ENCODE results near the gene RAP1GAP.

The RAP1GAP gene

DNA sequence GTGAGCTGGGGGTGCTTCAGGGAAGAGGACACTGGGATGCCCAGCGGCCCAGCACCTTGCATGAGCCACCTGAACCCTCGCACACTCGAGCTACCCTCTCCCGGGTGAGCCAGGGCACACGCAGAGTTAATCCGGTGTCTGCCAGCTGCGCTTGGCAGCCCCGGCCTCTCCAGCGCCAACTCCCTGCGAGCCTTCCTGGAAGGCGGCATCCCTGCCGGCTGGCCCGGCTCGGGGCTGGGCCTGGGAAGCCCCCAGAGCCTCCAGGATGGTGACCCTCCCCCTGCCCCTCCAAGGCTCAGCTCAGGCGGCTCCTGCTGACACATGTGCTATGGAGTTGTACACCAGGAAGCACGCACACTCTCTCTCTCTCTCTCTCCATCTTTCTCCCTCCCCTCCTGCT lies 48.7 kb downstream of the RAP1GAP start:
- no peak overlapping the region for H3K9ac ChIP-seq (ENCODE audit: low read length)

DNA sequence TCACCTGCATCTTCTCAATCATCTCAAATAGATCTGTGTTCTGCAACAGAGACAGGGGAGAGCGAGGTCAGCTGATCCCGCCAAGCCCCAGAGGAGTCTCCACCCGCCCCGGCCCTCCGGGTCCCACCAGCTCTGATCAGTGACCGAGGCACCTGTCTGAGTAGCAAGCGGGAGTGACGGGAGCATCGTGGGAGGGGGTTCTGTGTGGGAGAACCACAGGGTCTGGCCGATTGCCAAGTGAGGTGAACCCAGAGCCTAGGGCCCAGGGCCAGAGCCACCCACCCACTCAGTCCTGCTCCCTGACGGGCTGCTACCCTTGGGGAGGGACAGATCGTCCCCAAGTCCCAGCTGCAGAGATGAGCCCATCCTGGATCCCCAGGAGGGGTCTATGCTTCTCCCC lies 49.1 kb downstream of the RAP1GAP start:
- Histone ChIP-seq H3K27ac (ENCODE audit: low read depth, low read length, poor library complexity, severe bottlenecking) (no peak overlapping the region), H3K9ac (ENCODE audit: low read length) (no peak overlapping the region), H3K9me2 (ENCODE audit: low read depth, low read length) (no peaks in the 10 kb centered on the region), H3K9me3 (ENCODE audit: low read length) (no peaks in the 10 kb centered on the region), H3K4me1 (ENCODE audit: insufficient read depth, low read length, severe bottlenecking) (no peaks in the 10 kb centered on the region), H3F3A (ENCODE audit: insufficient read depth, low read length) (no peaks in the 10 kb centered on the region), H3K4me3 (ENCODE audit: low read depth, low read length, poor library complexity, severe bottlenecking) (no peak overlapping the region), H3K79me2 (ENCODE audit: insufficient read depth, low read length) (no peaks in the 10 kb centered on the region), H3K36me3 (ENCODE audit: insufficient read depth, low read length) (no peaks in the 10 kb centered on the region), H2AFZ (ENCODE audit: low read length) (no peak overlapping the region), H3K4me2 (ENCODE audit: low read length) (no peak overlapping the region), H3K27me3 (ENCODE audit: insufficient read depth, low read length) (no peaks in the 10 kb centered on the region), H4K20me1 (ENCODE audit: insufficient read depth, low read length) (no peaks in the 10 kb centered on the region)
- TF ChIP-seq, protein P1, sequence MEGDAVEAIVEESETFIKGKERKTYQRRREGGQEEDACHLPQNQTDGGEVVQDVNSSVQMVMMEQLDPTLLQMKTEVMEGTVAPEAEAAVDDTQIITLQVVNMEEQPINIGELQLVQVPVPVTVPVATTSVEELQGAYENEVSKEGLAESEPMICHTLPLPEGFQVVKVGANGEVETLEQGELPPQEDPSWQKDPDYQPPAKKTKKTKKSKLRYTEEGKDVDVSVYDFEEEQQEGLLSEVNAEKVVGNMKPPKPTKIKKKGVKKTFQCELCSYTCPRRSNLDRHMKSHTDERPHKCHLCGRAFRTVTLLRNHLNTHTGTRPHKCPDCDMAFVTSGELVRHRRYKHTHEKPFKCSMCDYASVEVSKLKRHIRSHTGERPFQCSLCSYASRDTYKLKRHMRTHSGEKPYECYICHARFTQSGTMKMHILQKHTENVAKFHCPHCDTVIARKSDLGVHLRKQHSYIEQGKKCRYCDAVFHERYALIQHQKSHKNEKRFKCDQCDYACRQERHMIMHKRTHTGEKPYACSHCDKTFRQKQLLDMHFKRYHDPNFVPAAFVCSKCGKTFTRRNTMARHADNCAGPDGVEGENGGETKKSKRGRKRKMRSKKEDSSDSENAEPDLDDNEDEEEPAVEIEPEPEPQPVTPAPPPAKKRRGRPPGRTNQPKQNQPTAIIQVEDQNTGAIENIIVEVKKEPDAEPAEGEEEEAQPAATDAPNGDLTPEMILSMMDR (IDR thresholded peaks at IDR 0.05; ENCODE audit: low read length), result no peak
- no peak for TF ChIP-seq EZH2 (IDR thresholded peaks at IDR 0.05; ENCODE audit: borderline replicate concordance, low read length)

More for the DNA sequence above, 48.7 kb downstream of the RAP1GAP start:
- no peak for TF ChIP-seq EZH2 (IDR thresholded peaks at IDR 0.05; ENCODE audit: borderline replicate concordance, low read length)
- TF ChIP-seq, protein P1 (IDR thresholded peaks at IDR 0.05; ENCODE audit: low read length), result no peak
- Histone ChIP-seq H3K4me3 (ENCODE audit: low read depth, low read length, poor library complexity, severe bottlenecking) (no peak overlapping the region), H4K20me1 (ENCODE audit: insufficient read depth, low read length) (no peaks in the 10 kb centered on the region), H3K9me3 (ENCODE audit: low read length) (no peaks in the 10 kb centered on the region), H3K27ac (ENCODE audit: low read depth, low read length, poor library complexity, severe bottlenecking) (no peak overlapping the region), H3F3A (ENCODE audit: insufficient read depth, low read length) (no peaks in the 10 kb centered on the region), H3K79me2 (ENCODE audit: insufficient read depth, low read length) (no peaks in the 10 kb centered on the region), H3K9me2 (ENCODE audit: low read depth, low read length) (no peaks in the 10 kb centered on the region), H3K4me1 (ENCODE audit: insufficient read depth, low read length, severe bottlenecking) (no peaks in the 10 kb centered on the region), H3K36me3 (ENCODE audit: insufficient read depth, low read length) (no peaks in the 10 kb centered on the region), H2AFZ (ENCODE audit: low read length) (no peak overlapping the region), H3K27me3 (ENCODE audit: insufficient read depth, low read length) (no peaks in the 10 kb centered on the region), H3K4me2 (ENCODE audit: low read length) (no peak overlapping the region)

DNA sequence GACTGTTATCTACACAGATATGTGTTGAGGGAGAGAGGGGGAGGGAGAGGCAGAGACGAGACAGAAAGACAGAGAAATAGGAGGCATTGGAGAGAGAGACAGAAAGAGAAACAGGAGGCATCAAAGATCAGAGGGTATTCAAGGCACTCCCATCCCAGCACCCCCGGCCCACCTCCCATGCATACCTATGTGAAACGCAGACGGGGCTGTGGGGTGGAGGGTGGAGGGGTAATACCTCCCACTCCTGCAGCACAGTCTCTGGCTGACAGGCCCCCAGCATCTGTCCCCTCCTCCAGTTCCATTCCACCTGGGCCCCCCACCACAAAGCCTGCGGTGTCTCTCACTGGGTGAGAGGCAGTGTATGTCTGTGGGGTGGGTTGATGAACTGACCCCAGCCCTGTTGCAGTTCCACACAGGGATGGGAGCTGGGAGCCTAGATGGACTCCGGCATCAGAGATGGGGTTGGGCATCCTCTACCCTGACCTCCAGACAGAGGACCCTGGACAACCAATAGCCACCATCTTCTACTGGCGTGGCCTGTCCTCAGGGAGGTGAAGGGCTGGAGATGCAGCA lies 49.7 kb downstream of the RAP1GAP start:
- no peaks in the 10 kb centered on the region for H4K20me1 ChIP-seq (ENCODE audit: insufficient read depth, low read length)
- no peak overlapping the region for H2AFZ ChIP-seq (ENCODE audit: low read length)
- no peaks in the 10 kb centered on the region for H3K9me2 ChIP-seq (ENCODE audit: low read depth, low read length)
- no peaks in the 10 kb centered on the region for H3K79me2 ChIP-seq (ENCODE audit: insufficient read depth, low read length)
- TF ChIP-seq EZH2 (IDR thresholded peaks at IDR 0.05; ENCODE audit: borderline replicate concordance, low read length), result no peak
- TF ChIP-seq, protein P1 (IDR thresholded peaks at IDR 0.05; ENCODE audit: low read length), result no peak
- H3K27me3 ChIP-seq (ENCODE audit: insufficient read depth, low read length), result no peaks in the 10 kb centered on the region
- H3F3A ChIP-seq (ENCODE audit: insufficient read depth, low read length), result no peaks in the 10 kb centered on the region
- no peak overlapping the region for H3K9ac ChIP-seq (ENCODE audit: low read length)
- no peak overlapping the region for H3K4me2 ChIP-seq (ENCODE audit: low read length)
- H3K36me3 ChIP-seq (ENCODE audit: insufficient read depth, low read length), result no peaks in the 10 kb centered on the region
- no peaks in the 10 kb centered on the region for H3K9me3 ChIP-seq (ENCODE audit: low read length)
- H3K27ac ChIP-seq (ENCODE audit: low read depth, low read length, poor library complexity, severe bottlenecking), result no peak overlapping the region
- no peaks in the 10 kb centered on the region for H3K4me1 ChIP-seq (ENCODE audit: insufficient read depth, low read length, severe bottlenecking)
- H3K4me3 ChIP-seq (ENCODE audit: low read depth, low read length, poor library complexity, severe bottlenecking), result no peak overlapping the region
